ENCODE measurements around the gene TUBB4B.

DNA sequence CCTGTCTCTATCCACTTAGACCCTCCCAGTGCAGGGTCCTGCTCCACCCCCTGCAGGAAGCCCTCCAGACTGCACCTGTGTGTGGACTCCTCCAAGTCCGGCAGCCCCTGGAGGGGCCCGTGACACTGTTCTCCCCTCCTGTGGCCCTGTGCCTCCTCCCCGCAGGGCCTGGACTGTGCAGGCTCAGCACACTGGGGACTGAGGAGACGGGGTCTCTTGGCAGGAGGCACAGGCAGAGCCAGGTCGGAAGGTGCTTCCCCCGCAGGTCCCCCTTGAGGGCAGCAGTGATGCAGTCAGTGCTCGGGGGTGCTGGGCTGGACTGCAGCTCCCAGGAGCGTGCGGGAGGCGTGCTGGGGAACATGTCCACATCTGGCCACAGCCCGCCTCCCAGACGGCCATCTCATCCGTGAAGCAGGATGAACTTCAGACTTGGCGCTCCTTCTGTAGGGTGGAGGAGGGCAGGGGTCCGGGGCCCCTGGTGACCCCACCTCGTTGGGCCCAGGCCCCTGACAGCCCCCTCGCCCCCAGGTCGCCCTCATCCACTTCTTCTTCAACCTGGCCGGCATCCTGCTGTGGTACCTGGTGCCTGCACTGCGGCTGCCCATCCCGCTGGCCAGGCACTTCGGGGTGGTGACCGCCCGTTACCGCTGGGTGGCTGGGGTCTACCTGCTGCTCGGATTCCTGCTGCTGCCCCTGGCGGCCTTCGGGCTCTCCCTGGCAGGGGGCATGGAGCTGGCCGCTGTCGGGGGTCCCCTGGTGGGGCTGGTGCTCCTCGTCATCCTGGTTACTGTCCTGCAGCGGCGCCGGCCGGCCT, 5.5 kb upstream of the TUBB4B start:
- TF ChIP-seq, protein P1, sequence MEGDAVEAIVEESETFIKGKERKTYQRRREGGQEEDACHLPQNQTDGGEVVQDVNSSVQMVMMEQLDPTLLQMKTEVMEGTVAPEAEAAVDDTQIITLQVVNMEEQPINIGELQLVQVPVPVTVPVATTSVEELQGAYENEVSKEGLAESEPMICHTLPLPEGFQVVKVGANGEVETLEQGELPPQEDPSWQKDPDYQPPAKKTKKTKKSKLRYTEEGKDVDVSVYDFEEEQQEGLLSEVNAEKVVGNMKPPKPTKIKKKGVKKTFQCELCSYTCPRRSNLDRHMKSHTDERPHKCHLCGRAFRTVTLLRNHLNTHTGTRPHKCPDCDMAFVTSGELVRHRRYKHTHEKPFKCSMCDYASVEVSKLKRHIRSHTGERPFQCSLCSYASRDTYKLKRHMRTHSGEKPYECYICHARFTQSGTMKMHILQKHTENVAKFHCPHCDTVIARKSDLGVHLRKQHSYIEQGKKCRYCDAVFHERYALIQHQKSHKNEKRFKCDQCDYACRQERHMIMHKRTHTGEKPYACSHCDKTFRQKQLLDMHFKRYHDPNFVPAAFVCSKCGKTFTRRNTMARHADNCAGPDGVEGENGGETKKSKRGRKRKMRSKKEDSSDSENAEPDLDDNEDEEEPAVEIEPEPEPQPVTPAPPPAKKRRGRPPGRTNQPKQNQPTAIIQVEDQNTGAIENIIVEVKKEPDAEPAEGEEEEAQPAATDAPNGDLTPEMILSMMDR (IDR thresholded peaks at IDR 0.05), result no peak
- TF ChIP-seq POLR2A (IDR thresholded peaks at IDR 0.05) (no peak), EP300 (IDR thresholded peaks at IDR 0.05; ENCODE audit: low read depth) (no peak)
